HEK293 (cell line): ENCODE results near the gene FAM131B.

Experiments used
- BCL11A ChIP-seq: fragments of 450-650 bp; formaldehyde crosslinking; IDR thresholded peaks from 2 replicates; pipeline ENCODE4 v1.5.1; 2016; ENCODE audit warnings: low read depth, missing biosample characterization, missing genetic modification characterization
- BCL6B ChIP-seq: fragments of 450-650 bp; formaldehyde crosslinking; IDR thresholded peaks from 2 replicates; pipeline ENCODE4 v1.5.1; 2017; ENCODE audit warnings: missing biosample characterization, missing genetic modification characterization
- FEZF1 ChIP-seq: fragments of 450-650 bp; formaldehyde crosslinking; IDR thresholded peaks from 2 replicates; pipeline ENCODE4 v1.5.1; 2016; ENCODE audit warnings: missing biosample characterization, missing genetic modification characterization
- GLIS1 ChIP-seq: fragments of 450-650 bp; formaldehyde crosslinking; IDR thresholded peaks from 2 replicates; pipeline ENCODE4 v1.5.1; 2016; ENCODE audit warnings: missing biosample characterization, missing genetic modification characterization
- KLF10 ChIP-seq: fragments of 450-650 bp; IDR thresholded peaks from 2 replicates; pipeline ENCODE4 v1.5.1; 2018; ENCODE audit warnings: missing biosample characterization, mild to moderate bottlenecking, missing genetic modification characterization
- KLF16 ChIP-seq: fragments of 450-650 bp; formaldehyde crosslinking; IDR thresholded peaks from 2 replicates; pipeline ENCODE4 v1.5.1; 2017; ENCODE audit warnings: missing biosample characterization, missing genetic modification characterization
- KLF9 ChIP-seq: fragments of 450-650 bp; formaldehyde crosslinking; IDR thresholded peaks from 2 replicates; pipeline ENCODE4 v1.5.1; 2016; ENCODE audit warnings: missing biosample characterization, missing genetic modification characterization, low read depth
- OSR2 ChIP-seq: fragments of 450-650 bp; formaldehyde crosslinking; IDR thresholded peaks from 2 replicates; pipeline ENCODE4 v1.5.1; 2016; ENCODE audit warnings: missing biosample characterization, missing genetic modification characterization
- OVOL3 ChIP-seq: fragments of 450-650 bp; formaldehyde crosslinking; IDR thresholded peaks from 2 replicates; pipeline ENCODE4 v1.5.1; 2016; ENCODE audit warnings: missing biosample characterization, missing genetic modification characterization
- PRDM10 ChIP-seq: fragments of 450-650 bp; formaldehyde crosslinking; IDR thresholded peaks from 2 replicates; pipeline ENCODE4 v1.5.1; 2016; ENCODE audit warnings: missing biosample characterization, missing genetic modification characterization
- PRDM6 ChIP-seq: fragments of 450-650 bp; formaldehyde crosslinking; IDR thresholded peaks from 2 replicates; pipeline ENCODE4 v1.5.1; 2017; ENCODE audit warnings: missing biosample characterization, missing genetic modification characterization
- ZBTB17 ChIP-seq: fragments of 450-650 bp; formaldehyde crosslinking; IDR thresholded peaks from 2 replicates; pipeline ENCODE4 v1.5.1; 2016; ENCODE audit warnings: missing biosample characterization, missing genetic modification characterization
- ZBTB44 ChIP-seq: fragments of 450-650 bp; IDR thresholded peaks from 2 replicates; pipeline ENCODE4 v1.5.1; 2018; ENCODE audit warnings: missing biosample characterization, mild to moderate bottlenecking, missing genetic modification characterization
- ZFP37 ChIP-seq: fragments of 450-650 bp; formaldehyde crosslinking; IDR thresholded peaks from 2 replicates; pipeline ENCODE4 v1.5.1; 2016; ENCODE audit warnings: missing biosample characterization, missing genetic modification characterization
- ZNF10 ChIP-seq: fragments of 450-650 bp; formaldehyde crosslinking; IDR thresholded peaks from 2 replicates; pipeline ENCODE4 v1.5.1; 2017; ENCODE audit warnings: missing biosample characterization, missing genetic modification characterization
- ZNF184 ChIP-seq: fragments of 450-650 bp; IDR thresholded peaks from 2 replicates; pipeline ENCODE4 v1.5.1; 2018; ENCODE audit warnings: missing biosample characterization, mild to moderate bottlenecking, missing genetic modification characterization
- ZNF211 ChIP-seq: fragments of 450-650 bp; formaldehyde crosslinking; IDR thresholded peaks from 2 replicates; pipeline ENCODE4 v1.5.1; 2016; ENCODE audit warnings: low read depth, missing biosample characterization, missing genetic modification characterization
- ZNF416 ChIP-seq: fragments of 450-650 bp; formaldehyde crosslinking; IDR thresholded peaks from 2 replicates; pipeline ENCODE4 v1.5.1; 2016; ENCODE audit warnings: missing biosample characterization, missing genetic modification characterization
- ZNF426 ChIP-seq: fragments of 450-650 bp; formaldehyde crosslinking; IDR thresholded peaks from 2 replicates; pipeline ENCODE4 v1.5.1; 2017; ENCODE audit warnings: missing biosample characterization, missing genetic modification characterization, mild to moderate bottlenecking, inconsistent platforms, moderate library complexity
- ZNF433 ChIP-seq: fragments of 450-650 bp; formaldehyde crosslinking; IDR thresholded peaks from 2 replicates; pipeline ENCODE4 v1.5.1; 2016; ENCODE audit warnings: missing biosample characterization, missing genetic modification characterization, low read depth
- ZNF561 ChIP-seq: fragments of 450-650 bp; IDR thresholded peaks from 2 replicates; pipeline ENCODE4 v1.5.1; 2018; ENCODE audit warnings: missing biosample characterization, missing genetic modification characterization, borderline replicate concordance
- ZNF596 ChIP-seq: fragments of 450-650 bp; IDR thresholded peaks from 2 replicates; pipeline ENCODE4 v1.5.0; 2018; ENCODE audit warnings: missing biosample characterization, mild to moderate bottlenecking, missing genetic modification characterization, moderate library complexity
- ZNF621 ChIP-seq: fragments of 450-650 bp; formaldehyde crosslinking; IDR thresholded peaks from 2 replicates; pipeline ENCODE4 v1.5.1; 2017; ENCODE audit warnings: missing biosample characterization, missing genetic modification characterization
- ZNF629 ChIP-seq: fragments of 450-650 bp; formaldehyde crosslinking; IDR thresholded peaks from 2 replicates; pipeline ENCODE4 v1.5.1; 2017; ENCODE audit warnings: missing biosample characterization, missing genetic modification characterization
- ZNF707 ChIP-seq: fragments of 450-650 bp; formaldehyde crosslinking; IDR thresholded peaks from 2 replicates; pipeline ENCODE4 v1.5.1; 2016; ENCODE audit warnings: missing biosample characterization, missing genetic modification characterization
- ZNF768 ChIP-seq: fragments of 450-650 bp; formaldehyde crosslinking; IDR thresholded peaks from 2 replicates; pipeline ENCODE4 v1.5.1; 2018; ENCODE audit warnings: missing biosample characterization, mild to moderate bottlenecking, missing genetic modification characterization
- ZNF776 ChIP-seq: fragments of 450-650 bp; formaldehyde crosslinking; IDR thresholded peaks from 2 replicates; pipeline ENCODE4 v1.5.0; 2017; ENCODE audit warnings: missing biosample characterization, missing genetic modification characterization, borderline replicate concordance
- ZSCAN30 ChIP-seq: fragments of 450-650 bp; IDR thresholded peaks from 2 replicates; pipeline ENCODE4 v1.5.1; 2018; ENCODE audit warnings: missing biosample characterization, mild to moderate bottlenecking, missing genetic modification characterization, moderate library complexity
- ZXDB ChIP-seq: fragments of 450-650 bp; formaldehyde crosslinking; IDR thresholded peaks from 2 replicates; pipeline ENCODE4 v1.5.1; 2016; ENCODE audit warnings: missing biosample characterization, missing genetic modification characterization
- TF ChIP-seq, protein P1 (sequence below): fragments of 450-650 bp; formaldehyde crosslinking; IDR thresholded peaks from 2 replicates; pipeline ENCODE4 v1.5.1; 2016; ENCODE audit warnings: missing biosample characterization, missing genetic modification characterization
- TF ChIP-seq, protein P2 (sequence below): fragments of 450-650 bp; formaldehyde crosslinking; IDR thresholded peaks from 2 replicates; pipeline ENCODE4 v1.5.1; 2016; ENCODE audit warnings: missing biosample characterization, missing genetic modification characterization

Gene FAM131B

GRCh38 chr7:143345428-143345900 is 17.0 kb downstream of the FAM131B start (continued):
- no peak for TF ChIP-seq ZNF211 (tag by site-specific recombination)
- TF ChIP-seq OVOL3, result no peak
- TF ChIP-seq ZNF707, result no peak
- no peak for TF ChIP-seq PRDM6
- no peak for TF ChIP-seq ZNF184 (tag by site-specific recombination)
- TF ChIP-seq ZFP37 (tag by site-specific recombination), result no peak
- 0 out of 2 replicates have a peak, but pooled peaks have one; percentile 39 for TF ChIP-seq KLF16 (tag by site-specific recombination)
- no peak for TF ChIP-seq ZNF621 (tag by site-specific recombination)
- peak; percentile 48; the same call in 1 of the 2 replicates for TF ChIP-seq PRDM10
- TF ChIP-seq ZSCAN30 (tag by site-specific recombination), result no peak
- no peak for TF ChIP-seq ZNF416 (tag by site-specific recombination)
- no peak for TF ChIP-seq ZXDB (tag by site-specific recombination)
- TF ChIP-seq KLF9 (tag by site-specific recombination), result no peak
- TF ChIP-seq FEZF1 (tag by site-specific recombination), result no peak
- TF ChIP-seq ZBTB17 (tag by site-specific recombination), result peak; percentile 98
- TF ChIP-seq ZNF10, result no peak
- no peak for TF ChIP-seq OSR2
- peak; percentile 36; the same call in 1 of the 2 replicates for TF ChIP-seq ZNF561
- no peak for TF ChIP-seq ZNF433 (tag by site-specific recombination)
- TF ChIP-seq KLF10 (tag by site-specific recombination), result no peak
- peak; percentile 48; the same call in 1 of the 2 replicates for TF ChIP-seq ZNF768 (tag by site-specific recombination)
- TF ChIP-seq ZNF596 (tag by site-specific recombination), result no peak
- TF ChIP-seq, protein P1, sequence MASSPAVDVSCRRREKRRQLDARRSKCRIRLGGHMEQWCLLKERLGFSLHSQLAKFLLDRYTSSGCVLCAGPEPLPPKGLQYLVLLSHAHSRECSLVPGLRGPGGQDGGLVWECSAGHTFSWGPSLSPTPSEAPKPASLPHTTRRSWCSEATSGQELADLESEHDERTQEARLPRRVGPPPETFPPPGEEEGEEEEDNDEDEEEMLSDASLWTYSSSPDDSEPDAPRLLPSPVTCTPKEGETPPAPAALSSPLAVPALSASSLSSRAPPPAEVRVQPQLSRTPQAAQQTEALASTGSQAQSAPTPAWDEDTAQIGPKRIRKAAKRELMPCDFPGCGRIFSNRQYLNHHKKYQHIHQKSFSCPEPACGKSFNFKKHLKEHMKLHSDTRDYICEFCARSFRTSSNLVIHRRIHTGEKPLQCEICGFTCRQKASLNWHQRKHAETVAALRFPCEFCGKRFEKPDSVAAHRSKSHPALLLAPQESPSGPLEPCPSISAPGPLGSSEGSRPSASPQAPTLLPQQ (tag by site-specific recombination), result no peak
- peak; percentile 15; the same call in 1 of the 2 replicates for TF ChIP-seq ZBTB44 (tag by site-specific recombination)
- TF ChIP-seq ZNF776 (tag by site-specific recombination), result no peak
- TF ChIP-seq GLIS1 (tag by site-specific recombination), result peak; percentile 84
- TF ChIP-seq BCL11A (tag by site-specific recombination), result no peak
- peak; percentile 24; the same call in 1 of the 2 replicates for TF ChIP-seq ZNF629 (tag by site-specific recombination)
- TF ChIP-seq, protein P2, sequence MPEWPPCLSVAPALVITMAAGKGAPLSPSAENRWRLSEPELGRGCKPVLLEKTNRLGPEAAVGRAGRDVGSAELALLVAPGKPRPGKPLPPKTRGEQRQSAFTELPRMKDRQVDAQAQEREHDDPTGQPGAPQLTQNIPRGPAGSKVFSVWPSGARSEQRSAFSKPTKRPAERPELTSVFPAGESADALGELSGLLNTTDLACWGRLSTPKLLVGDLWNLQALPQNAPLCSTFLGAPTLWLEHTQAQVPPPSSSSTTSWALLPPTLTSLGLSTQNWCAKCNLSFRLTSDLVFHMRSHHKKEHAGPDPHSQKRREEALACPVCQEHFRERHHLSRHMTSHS (tag by site-specific recombination), result no peak
- TF ChIP-seq ZNF426 (tag by site-specific recombination), result no peak
- TF ChIP-seq BCL6B, result no peak
